ENCODE results near the gene PGPEP1.
"Not testable (repeated sequence)": the region's sequence is repeated elsewhere in the genome, so short reads cannot be mapped to it uniquely, and the experiment has no call there.

Gene PGPEP1

GRCh38 chr19:18364277-18364825 is 24.0 kb downstream of the PGPEP1 start:
- not testable (repeated sequence) for DNase-seq (ENCODE audit: low spot score)

- DNase-seq (ENCODE audit: low spot score) = peak; percentile 99
Observed at GRCh38 chr19:18364826-18365528, 24.6 kb downstream of the PGPEP1 start.

GRCh38 chr19:18366021-18366435 is 25.6 kb downstream of the PGPEP1 start:
- DNase-seq (ENCODE audit: low spot score) = no peak

- DNase-seq (ENCODE audit: low spot score) = no peak
Observed at GRCh38 chr19:18368504-18369222, 28.3 kb downstream of the PGPEP1 start.

- no peak for DNase-seq (ENCODE audit: low spot score)
Observed at GRCh38 chr19:18373407-18373891, 33.1 kb downstream of the PGPEP1 start.

- DNase-seq (ENCODE audit: low spot score) = peak; percentile 93
Observed at GRCh38 chr19:18373892-18374629, 33.7 kb downstream of the PGPEP1 start.

GRCh38 chr19:18377026-18377425 is 36.6 kb downstream of the PGPEP1 start:
- DNase-seq (ENCODE audit: low spot score) = peak; percentile 83

- DNase-seq (ENCODE audit: low spot score) = peak; percentile 89
Observed at GRCh38 chr19:18379803-18380747, 39.7 kb downstream of the PGPEP1 start.

- no peak for DNase-seq (ENCODE audit: low spot score)
Observed at GRCh38 chr19:18380843-18381242, 40.4 kb downstream of the PGPEP1 start.

- not testable (repeated sequence) for DNase-seq (ENCODE audit: low spot score)
Observed at GRCh38 chr19:18383622-18384021, 43.2 kb downstream of the PGPEP1 start.

- DNase-seq (ENCODE audit: low spot score) = no peak
Observed at GRCh38 chr19:18384775-18385174, 44.4 kb downstream of the PGPEP1 start.

GRCh38 chr19:18385359-18385674 is 44.9 kb downstream of the PGPEP1 start:
- no peak for DNase-seq (ENCODE audit: low spot score)

GRCh38 chr19:18385675-18386542 is 45.5 kb downstream of the PGPEP1 start, which contains the start of gene GDF15:
Gene GDF15 (plus strand): TSS chr19:18386158. CDS start chr19:18386190, 32 bp downstream.
- peak; percentile 91 for DNase-seq (ENCODE audit: low spot score)

GRCh38 chr19:18386543-18387271 is 46.3 kb downstream of the PGPEP1 start:
- DNase-seq (ENCODE audit: low spot score) = no peak

- DNase-seq (ENCODE audit: low spot score) = peak; percentile 66
Observed at GRCh38 chr19:18388100-18388959, 47.9 kb downstream of the PGPEP1 start.

GRCh38 chr19:18388960-18389725 is 48.7 kb downstream of the PGPEP1 start:
- peak; percentile 79 for DNase-seq (ENCODE audit: low spot score)

- peak; percentile 82 for DNase-seq (ENCODE audit: low spot score)
Observed at GRCh38 chr19:18389726-18390064, 49.3 kb downstream of the PGPEP1 start.

All from LoVo (cell line).